Tibial nerve (tissue), 4 donors: ENCODE measurements around the gene FIGLA. TPM values are rescaled to one million over a fixed set of nuclear protein-coding genes. Genes with fewer than 3 reads are reported as not detected.

Experiments
- DNase-seq, 2 donors: peaks; one replicate each; pipeline ENCODE4 v3.0.0-alpha.2; 2019; ENCODE audit warnings: low spot score in 2 of 2
- H3K27ac ChIP-seq, 4 donors: fragments of 200-600 bp; sonication (generic) in 3 of 4; one replicate each; pipeline ENCODE4 v1.5.1; 2017 to 2019; ENCODE audit warnings: mild to moderate bottlenecking in 1 of 4
- H3K27me3 ChIP-seq, 2 donors: fragments of 200-600 bp; sonication (generic) in 1 of 2; one replicate each; pipeline versions ENCODE4 v1.5.1 to v1.6.0; 2017 to 2019
- H3K36me3 ChIP-seq, 3 donors: fragments of 200-600 bp; sonication (generic); one replicate each; pipeline ENCODE4 v1.5.1; 2018 to 2019
- H3K4me1 ChIP-seq, 4 donors: fragments of 200-600 bp; sonication (generic) in 3 of 4; one replicate each; pipeline ENCODE4 v1.5.1; 2017 to 2019
- H3K4me3 ChIP-seq, 4 donors: fragments of 200-600 bp; sonication (generic) in 3 of 4; one replicate each; pipeline ENCODE4 v1.5.1; 2017 to 2019; ENCODE audit warnings: mild to moderate bottlenecking in 1 of 4, moderate library complexity in 1 of 4
- H3K9me3 ChIP-seq, 4 donors: fragments of 200-600 bp; sonication (generic) in 3 of 4; one replicate each; pipeline ENCODE4 v1.5.1; 2017 to 2019
- CTCF ChIP-seq, 5 experiments: fragments of 200-600 bp in 3 of 5; fragments of 450-650 bp in 2 of 5; sonication (generic) in 3 of 5; IDR thresholded peaks; one replicate each; pipeline ENCODE4 v1.5.1; 2016 to 2019; ENCODE audit warnings: antibody characterized with exemption in 5 of 5, mild to moderate bottlenecking in 3 of 5, moderate library complexity in 2 of 5
- EP300 ChIP-seq, 2 donors: sonication (generic); formaldehyde crosslinking; IDR thresholded peaks; one replicate each; pipeline ENCODE4 v1.6.1; 2017; ENCODE audit warnings: antibody characterized with exemption in 2 of 2, mild to moderate bottlenecking in 1 of 2
- POLR2A ChIP-seq, 2 donors: fragments of 450-650 bp; IDR thresholded peaks; one replicate each; pipeline ENCODE4 v1.6.1; 2017; ENCODE audit warnings: antibody characterized with exemption in 2 of 2, mild to moderate bottlenecking in 2 of 2, moderate library complexity in 2 of 2
- WGBS, 2 donors: methylation state at CpG; one replicate each; pipeline ENCODE4 v1.1.5; 2018; 5-methylcytosine and 5-hydroxymethylcytosine counted together
- total RNA-seq, 4 donors: library from RNA; depleted of rRNA; stranded (reverse); fragments of >200 nt; gene quantifications; one replicate each; pipeline ENCODE4 v1.1.0, GENCODE V29; 2016

Gene FIGLA
- total RNA-seq, 4 donors from 2014 or later = not detected

DNA sequence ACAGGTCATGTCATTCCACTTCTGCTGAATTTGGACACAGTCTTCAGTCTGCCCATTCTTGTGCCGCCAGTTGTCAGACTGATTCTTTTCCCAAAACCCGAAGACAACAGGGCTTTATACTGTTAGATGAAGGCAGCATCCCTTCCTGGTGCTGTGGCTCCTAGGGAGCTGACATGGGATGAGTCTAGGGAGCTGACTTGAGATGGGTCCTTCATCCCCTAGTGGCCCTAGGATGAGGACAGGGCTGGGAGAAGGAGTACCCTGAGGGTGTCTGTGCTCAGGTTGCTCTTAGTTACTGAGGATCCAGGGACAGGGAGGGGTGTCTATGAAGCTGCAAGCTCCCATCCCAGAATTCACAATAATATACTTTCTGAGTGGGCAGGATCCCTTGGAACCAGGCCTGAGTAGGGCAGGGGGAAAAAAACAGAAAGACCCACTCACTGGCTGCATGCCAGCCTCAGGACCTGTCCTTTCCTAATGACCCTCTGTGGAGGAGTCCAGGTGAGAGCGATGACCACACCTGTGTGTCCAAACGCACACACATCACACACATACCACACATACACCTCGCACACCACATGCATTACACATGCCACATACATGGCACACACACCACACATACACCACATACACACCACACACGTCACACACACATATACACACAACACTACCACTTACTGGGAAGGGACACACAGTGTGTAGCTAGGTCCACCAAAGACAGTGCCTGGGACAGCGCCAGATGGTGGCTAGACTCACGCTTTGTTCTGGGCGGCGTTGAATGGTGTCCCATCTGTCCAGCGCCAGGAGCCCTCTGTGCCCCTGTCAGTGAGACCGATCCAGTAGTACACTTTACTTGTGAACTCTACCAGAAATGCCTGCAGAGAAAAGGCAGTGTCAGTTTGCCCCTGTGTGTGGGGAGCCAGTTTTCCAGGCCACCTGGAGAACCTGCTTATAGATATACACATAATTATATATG is 18.8 kb upstream of the FIGLA start:
- Histone ChIP-seq H3K9me3 (no peaks in the 10 kb centered on the region), H3K27me3 (no peaks in the 10 kb centered on the region), H3K27ac (no peak overlapping the region), H3K4me1 (no peaks in the 10 kb centered on the region), H3K4me3 (no peak overlapping the region), H3K36me3 (no peaks in the 10 kb centered on the region)
- TF ChIP-seq POLR2A (IDR thresholded peaks at IDR 0.05) (no peak), EP300 (IDR thresholded peaks at IDR 0.05) (no peak), CTCF (IDR thresholded peaks at IDR 0.05) (no peak)
- 82 to 87% methylated on average over 12 of the region's 12 CpGs for WGBS, 2 donors
- DNase-seq = no peak

GRCh38 chr2:70807828-70808118 is 17.3 kb upstream of the FIGLA start:
- no peaks in the 10 kb centered on the region for H3K36me3 ChIP-seq
- no peaks in the 10 kb centered on the region for H3K27me3 ChIP-seq
- H3K4me1 ChIP-seq = no peaks in the 10 kb centered on the region
- no peak overlapping the region for H3K27ac ChIP-seq
- DNase-seq = no peak
- no peak overlapping the region for H3K4me3 ChIP-seq
- 90 to 94% methylated on average over 4 of the region's 4 CpGs for WGBS, 2 donors
- no peak for TF ChIP-seq CTCF (IDR thresholded peaks at IDR 0.05)
- TF ChIP-seq POLR2A (IDR thresholded peaks at IDR 0.05) = no peak
- TF ChIP-seq EP300 (IDR thresholded peaks at IDR 0.05) = no peak
- no peaks in the 10 kb centered on the region for H3K9me3 ChIP-seq

- Histone ChIP-seq H3K36me3 (no peaks in the 10 kb centered on the region), H3K4me1 (no peaks in the 10 kb centered on the region), H3K9me3 (no peaks in the 10 kb centered on the region), H3K4me3 (no peak overlapping the region), H3K27me3 (no peaks in the 10 kb centered on the region), H3K27ac (no peak overlapping the region)
- DNase-seq = no peak
- 82 to 83% methylated on average over 6 of the region's 6 CpGs for WGBS, 2 donors
- no peak for TF ChIP-seq POLR2A (IDR thresholded peaks at IDR 0.05)
- TF ChIP-seq CTCF (IDR thresholded peaks at IDR 0.05) = no peak
- TF ChIP-seq EP300 (IDR thresholded peaks at IDR 0.05) = no peak
Measured at GRCh38 chr2:70807102-70807827, 16.8 kb upstream of the FIGLA start.

DNA sequence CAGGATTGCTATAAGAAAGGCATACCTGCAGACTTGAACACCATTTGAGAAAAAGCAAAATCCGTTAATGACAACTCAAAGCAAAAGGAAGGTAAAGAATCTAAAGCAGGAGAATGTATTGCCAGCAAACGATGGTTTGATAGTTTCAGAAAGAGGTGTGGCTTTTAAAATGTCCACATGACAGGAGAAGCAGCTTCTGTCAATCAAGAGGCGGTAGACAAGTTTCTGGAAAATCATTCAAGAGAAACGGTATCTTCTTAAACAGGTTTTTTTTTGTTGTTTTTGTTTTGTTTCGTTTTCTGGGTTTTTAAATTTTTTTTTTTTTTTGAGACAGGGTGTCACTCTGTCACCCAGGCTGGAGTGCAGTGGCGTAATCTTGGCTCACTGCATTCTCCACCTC is 16.2 kb upstream of the FIGLA start:
- Histone ChIP-seq H3K4me3 (no peak overlapping the region), H3K27me3 (no peaks in the 10 kb centered on the region), H3K4me1 (no peaks in the 10 kb centered on the region), H3K27ac (no peak overlapping the region), H3K9me3 (peaks cover 0 to 1% (median 0%) of the 10 kb centered on the region in 4 donors), H3K36me3 (no peaks in the 10 kb centered on the region)
- 67 to 70% methylated on average over 6 of the region's 6 CpGs for WGBS, 2 donors
- no peak for DNase-seq
- no peak for TF ChIP-seq POLR2A (IDR thresholded peaks at IDR 0.05)
- no peak for TF ChIP-seq EP300 (IDR thresholded peaks at IDR 0.05)
- no peak for TF ChIP-seq CTCF (IDR thresholded peaks at IDR 0.05)

DNA sequence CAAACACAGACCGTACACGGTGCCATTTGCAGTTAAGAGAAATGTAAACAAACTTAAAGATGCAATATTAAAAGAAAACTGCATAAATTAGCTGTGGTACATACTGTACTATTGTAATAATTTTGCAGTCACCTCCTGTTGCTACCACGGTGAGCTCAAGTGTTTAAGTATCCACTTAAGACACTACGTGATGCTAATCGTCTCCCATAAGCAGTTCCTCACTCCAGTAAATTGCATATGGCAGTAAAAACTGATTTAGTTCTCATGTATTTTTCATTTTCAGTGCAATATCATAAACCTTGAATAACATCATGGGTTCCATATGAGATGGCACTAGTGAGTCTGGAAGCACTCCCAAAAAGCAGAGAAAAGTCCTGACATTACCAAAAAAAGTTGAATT is 15.6 kb upstream of the FIGLA start:
- H3K27ac ChIP-seq = no peak overlapping the region
- TF ChIP-seq EP300 (IDR thresholded peaks at IDR 0.05) (no peak), POLR2A (IDR thresholded peaks at IDR 0.05) (no peak), CTCF (IDR thresholded peaks at IDR 0.05) (no peak)
- no peaks in the 10 kb centered on the region for H3K4me1 ChIP-seq
- WGBS, 2 donors = 66 to 76% methylated on average over 5 of the region's 5 CpGs
- DNase-seq = no peak
- no peaks in the 10 kb centered on the region for H3K36me3 ChIP-seq
- H3K9me3 ChIP-seq = peaks cover 0 to 7% (median 0%) of the 10 kb centered on the region in 4 donors
- H3K27me3 ChIP-seq = no peaks in the 10 kb centered on the region
- no peak overlapping the region for H3K4me3 ChIP-seq
